H1 (cell line): ENCODE results near the gene GDF9. TPM values are rescaled to one million over a fixed set of nuclear protein-coding genes. Genes with fewer than 3 reads are reported as not detected.

ENCODE experiments used
- CTCF ChIA-PET: fragments of 300-600 bp; sonication (Branson Sonifier 250); formaldehyde crosslinking; loops from one replicate; lab custom pipeline; 2021; ENCODE audit not compliant: partially characterized antibody; lab: Charles Lee
- POLR2A ChIA-PET: fragments of 300-600 bp; sonication (Branson Sonifier 250); formaldehyde crosslinking; loops from one replicate; lab custom pipeline; 2021; ENCODE audit warnings: inconsistent platforms; ENCODE audit not compliant: partially characterized antibody; lab: Charles Lee
- DNase-seq, 2 experiments: peaks; one replicate each; pipeline versions ENCODE4 v3.0.0 to v3.0.0-alpha.2; 2010 to 2022; ENCODE audit warnings: low spot score in 2 of 2, low read depth in 1 of 2, mixed read lengths in 1 of 2
- FAIRE-seq: peaks from 2 replicates; lab custom pipeline; 2011; peaks lifted over from hg19 to GRCh38; lab: Jason Lieb, UNC
- H2AFZ ChIP-seq: 2 replicates; pipeline ENCODE4 v1.8.1; 2012; ENCODE audit warnings: low read length, inconsistent platforms
- H2AK5ac ChIP-seq: 2 replicates; pipeline ENCODE4 v1.6.1; 2013; ENCODE audit warnings: low read depth, low read length
- H2BK120ac ChIP-seq: replicated peaks from 2 replicates; pipeline ENCODE3; 2013; ENCODE audit warnings: low read depth, low read length, inconsistent platforms
- H2BK12ac ChIP-seq: 2 replicates; pipeline ENCODE4 v1.6.1; 2013; ENCODE audit warnings: low read depth, low read length
- H2BK15ac ChIP-seq: 2 replicates; pipeline ENCODE4 v1.6.1; 2013; ENCODE audit warnings: low read length
- H2BK20ac ChIP-seq: 2 replicates; pipeline ENCODE4 v1.6.1; 2013; ENCODE audit warnings: low read length
- H2BK5ac ChIP-seq: 2 replicates; pipeline ENCODE4 v1.6.1; 2013; ENCODE audit warnings: low read depth, low read length
- H3K14ac ChIP-seq: 2 replicates; pipeline ENCODE4 v1.6.1; 2013; ENCODE audit warnings: inconsistent platforms; ENCODE audit not compliant: insufficient read length
- H3K18ac ChIP-seq: 2 replicates; pipeline ENCODE4 v1.6.1; 2013; ENCODE audit warnings: low read length; ENCODE audit errors: extremely low read depth
- H3K23ac ChIP-seq: 2 replicates; pipeline ENCODE4 v1.6.1; 2013; ENCODE audit warnings: inconsistent platforms; ENCODE audit not compliant: insufficient read length
- H3K23me2 ChIP-seq: 2 replicates; pipeline ENCODE4 v1.6.1; 2013; ENCODE audit warnings: low read depth, low read length
- H3K27ac ChIP-seq: 2 replicates; pipeline ENCODE4 v1.6.1; 2011; ENCODE audit warnings: low read depth, low read length, inconsistent platforms
- H3K27me3 ChIP-seq, 4 experiments: replicated peaks in 1 of 4; 1 replicate in 1 of 4; 2 replicates in 3 of 4; pipeline versions ENCODE4 v1.6.1 to v1.8.1; 2011 to 2013; ENCODE audit warnings: low read length in 3 of 4, mild to moderate bottlenecking in 3 of 4, inconsistent platforms in 2 of 4, mixed read lengths in 2 of 4, moderate library complexity in 1 of 4; ENCODE audit not compliant: control insufficient read depth in 3 of 4, insufficient read depth in 3 of 4; ENCODE audit errors: extremely low read depth in 1 of 4
- H3K36me3 ChIP-seq, 4 experiments: 2 replicates each; pipeline versions ENCODE4 v1.6.1 to v1.8.1; 2011 to 2013; ENCODE audit warnings: mild to moderate bottlenecking in 4 of 4, low read length in 3 of 4, moderate library complexity in 2 of 4, control low read depth in 1 of 4, inconsistent platforms in 1 of 4; ENCODE audit not compliant: insufficient read depth in 4 of 4, control insufficient read depth in 2 of 4
- H3K4ac ChIP-seq: replicated peaks from 2 replicates; pipeline ENCODE3; 2013; ENCODE audit warnings: low read length, low read depth, mixed read lengths, inconsistent platforms; ENCODE audit not compliant: insufficient read length
- H3K4me1 ChIP-seq, 4 experiments: replicated peaks in 1 of 4; 1 replicate in 1 of 4; 2 replicates in 3 of 4; pipeline versions ENCODE4 v1.6.1 to v1.8.1; 2011 to 2013; ENCODE audit warnings: low read length in 3 of 4, inconsistent platforms in 2 of 4, mixed read lengths in 1 of 4; ENCODE audit not compliant: insufficient read depth in 4 of 4, control insufficient read depth in 3 of 4
- H3K4me2 ChIP-seq, 2 experiments: 2 replicates each; pipeline versions ENCODE4 v1.6.1 to v1.8.1; 2011 to 2013; ENCODE audit warnings: low read depth in 2 of 2, low read length in 2 of 2, control low read depth in 1 of 2, inconsistent platforms in 1 of 2, mild to moderate bottlenecking in 1 of 2; ENCODE audit not compliant: insufficient read depth in 1 of 2
- H3K4me3 ChIP-seq, 4 experiments: fragments of 200-600, 300-600 bp in 1 of 4; sonication (generic), shearing (Covaris generic), sonication (Bioruptor Twin) in 1 of 4; 2 replicates each; pipeline versions ENCODE4 v1.5.1 to v1.8.1; 2011 to 2016; ENCODE audit warnings: low read length in 4 of 4, low read depth in 3 of 4, control low read depth in 2 of 4, inconsistent platforms in 2 of 4, mild to moderate bottlenecking in 2 of 4, mixed read lengths in 1 of 4, moderate library complexity in 1 of 4; ENCODE audit not compliant: insufficient read depth in 2 of 4; ENCODE audit errors: extremely low read depth in 1 of 4
- H3K56ac ChIP-seq: replicated peaks from 2 replicates; pipeline ENCODE3; 2013; ENCODE audit warnings: low read depth, mild to moderate bottlenecking, mixed read lengths, low read length, inconsistent platforms; ENCODE audit not compliant: insufficient read length
- H3K79me1 ChIP-seq: 2 replicates; pipeline ENCODE4 v1.6.1; 2013; ENCODE audit warnings: low read depth, low read length, control low read depth
- H3K79me2 ChIP-seq, 2 experiments: 2 replicates each; pipeline versions ENCODE4 v1.6.1 to v1.8.1; 2012 to 2013; ENCODE audit warnings: low read length in 2 of 2, mild to moderate bottlenecking in 2 of 2, inconsistent platforms in 1 of 2; ENCODE audit not compliant: insufficient read depth in 2 of 2, control insufficient read depth in 1 of 2
- H3K9ac ChIP-seq, 4 experiments: replicated peaks in 1 of 4; 1 replicate in 1 of 4; 2 replicates in 3 of 4; pipeline versions ENCODE4 v1.6.1 to v1.8.1; 2011 to 2013; ENCODE audit warnings: low read depth in 3 of 4, low read length in 3 of 4, control low read depth in 2 of 4, mild to moderate bottlenecking in 2 of 4, moderate library complexity in 2 of 4, inconsistent platforms in 1 of 4; ENCODE audit errors: extremely low read depth in 1 of 4
- H3K9me3 ChIP-seq, 2 experiments: 2 replicates each; pipeline versions ENCODE4 v1.6.1 to v1.8.1; 2012 to 2013; ENCODE audit warnings: mild to moderate bottlenecking in 2 of 2, moderate library complexity in 2 of 2, control low read depth in 1 of 2, inconsistent platforms in 1 of 2, low read depth in 1 of 2, low read length in 1 of 2, mixed read lengths in 1 of 2; ENCODE audit not compliant: insufficient read depth in 2 of 2
- H4K20me1 ChIP-seq, 2 experiments: replicated peaks in 1 of 2; 2 replicates each; pipeline versions ENCODE3 to v1.8.1; 2011 to 2013; ENCODE audit warnings: inconsistent platforms in 2 of 2, low read length in 2 of 2, mild to moderate bottlenecking in 1 of 2; ENCODE audit not compliant: insufficient read depth in 2 of 2, control insufficient read depth in 1 of 2
- H4K5ac ChIP-seq: 2 replicates; pipeline ENCODE4 v1.6.1; 2013; ENCODE audit warnings: low read length, low read depth, mixed read lengths, inconsistent platforms; ENCODE audit not compliant: insufficient read length
- H4K8ac ChIP-seq: 2 replicates; pipeline ENCODE4 v1.8.0; 2013; ENCODE audit warnings: mild to moderate bottlenecking, moderate library complexity, low read length, inconsistent platforms; ENCODE audit not compliant: insufficient read depth; ENCODE audit errors: extremely low read depth
- H4K91ac ChIP-seq: replicated peaks from 2 replicates; pipeline ENCODE3; 2013; ENCODE audit warnings: low read length, mixed read lengths, inconsistent platforms; ENCODE audit not compliant: insufficient read length
- POLR2AphosphoS5 ChIP-seq: IDR thresholded peaks from 2 replicates; pipeline ENCODE4 v1.6.1; 2011; ENCODE audit warnings: low read depth, low read length
- SRF ChIP-seq: IDR thresholded peaks from 2 replicates; pipeline ENCODE4 v1.6.1; 2011; ENCODE audit warnings: mild to moderate bottlenecking, low read depth, low read length, moderate library complexity
- WGBS, 2 experiments: shearing (Covaris generic) in 1 of 2; methylation state at CpG; one replicate each; pipeline versions ENCODE4 v1.1.6 to v1.1.7; 2013 to 2015; ENCODE audit warnings: low lambda C conversion rate in 2 of 2, mixed read lengths in 2 of 2, inconsistent platforms in 1 of 2, low coverage in 1 of 2, missing lambda C conversion rate in 1 of 2; ENCODE audit not compliant: insufficient replicate concordance in 2 of 2, insufficient coverage in 1 of 2, insufficient read length in 1 of 2; ENCODE audit errors: extremely low coverage in 1 of 2, missing lambda C conversion rate in 1 of 2; 5-methylcytosine and 5-hydroxymethylcytosine counted together
- polyA plus RNA-seq, 7 experiments: library from polyadenylated mRNA; depleted of rRNA in 3 of 7; stranded (reverse) in 5 of 7; unstranded in 2 of 7; fragments of >200 nt in 5 of 7; fragments of 200-250 nt in 2 of 7; gene quantifications; 1 replicate in 5 of 7; 2 replicates in 1 of 7; 4 replicates in 1 of 7; pipeline versions ENCODE4 v1.2.1 to v1.2.3, GENCODE V29; 2011 to 2013; ENCODE audit warnings: missing spikeins in 2 of 7, mixed read lengths in 2 of 7
- total RNA-seq: library from RNA; stranded (reverse); fragmentation: NEBNext Ultra II Directional; extraction: Animal tissue kit (Norgen Biotek cat#: 25700); gene quantifications from 2 replicates; pipeline ENCODE4 v1.2.1, GENCODE V29; 2021

The GDF9 gene
- total and polyA plus RNA-seq, 2 of the 8 experiments (the other 6 are each of a cell fraction or from before 2014, with no cell fraction given) = 0.14 TPM; not detected in 1

DNA sequence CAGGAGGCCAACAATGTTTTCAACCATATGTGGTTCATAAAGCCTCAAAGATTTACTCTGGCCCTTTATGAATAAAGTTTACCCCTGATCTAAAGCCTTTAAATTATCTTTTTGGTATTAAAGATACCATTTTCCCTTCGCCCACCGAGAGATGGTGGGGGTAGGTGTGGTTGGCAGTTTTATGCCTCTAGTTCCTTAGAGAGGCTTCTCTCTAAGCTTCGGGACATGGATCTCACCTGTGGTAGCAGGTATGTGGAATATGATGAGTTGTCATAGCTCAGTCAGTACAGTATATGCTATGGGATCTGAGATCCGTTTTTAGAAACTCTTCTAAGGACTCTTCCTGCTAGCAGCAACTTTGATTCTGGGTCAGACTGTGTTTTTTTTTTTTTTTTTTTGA lies 2.5 kb upstream of the GDF9 start:
- Histone ChIP-seq H4K8ac (no peak overlapping the region), H3K4ac (no peak overlapping the region), H3K23me2 (peaks cover 9% of the 10 kb centered on the region), H2BK120ac (no peak overlapping the region), H3K79me2 (peaks cover 3 to 13% of the 10 kb centered on the region in 2 experiments; a peak in 2 of 4 replicates), H3K18ac (no peak overlapping the region), H3K79me1 (peaks cover 3% of the 10 kb centered on the region; the same call in 1 of the 2 replicates), H2BK5ac (no peak overlapping the region), H3K56ac (no peak overlapping the region), H4K20me1 (peaks cover 0 to 2% of the 10 kb centered on the region in 2 experiments), H3K23ac (no peak overlapping the region), H3K4me3 (no peak overlapping the region), H4K91ac (no peak overlapping the region), H3K27ac (no peak overlapping the region), H2BK12ac (no peak overlapping the region), H2BK20ac (no peak overlapping the region), H2AFZ (no peak overlapping the region), H3K9ac (no peak overlapping the region), H3K36me3 (peaks cover 6 to 29% (median 14%) of the 10 kb centered on the region in 4 experiments), H3K4me2 (no peak overlapping the region), H3K14ac (no peak overlapping the region), H3K27me3 (no peaks in the 10 kb centered on the region), H2AK5ac (no peak overlapping the region), H2BK15ac (no peak overlapping the region), H3K9me3 (no peaks in the 10 kb centered on the region), H4K5ac (no peak overlapping the region), H3K4me1 (peaks cover 4 to 7% (median 6%) of the 10 kb centered on the region in 4 experiments; a peak in 5 of 7 replicates)
- peak; percentile 54; the same call in 1 of the 2 replicates for TF ChIP-seq POLR2AphosphoS5
- no peak for TF ChIP-seq SRF
- no peak for FAIRE-seq
- 91% methylated on average over 4 of the region's 4 CpGs; no CpG with 5 or more reads in 1 of the 2 experiments for WGBS, 2 experiments
- ChIA-PET CTCF (interaction anchor here (0.6 to 32.2 kb wide), 5 partner anchors 10 to 115 kb away, joined by 3 to 465 read pairs (median 4); partner anchors contain the start of gene SHROOM1), POLR2A (interaction anchor here (0.6 to 1.2 kb wide), 3 partner anchors 14 to 417 kb away, joined by 3 read pairs; no protein-coding TSS in a partner anchor)
- no peak for DNase-seq
